Duodenal mucosa (tissue), 2 donors: ENCODE measurements around the gene MRPS22.

ENCODE experiments used
- H3K27ac ChIP-seq: one replicate; pipeline ENCODE4 v1.7.0; 2013; ENCODE audit warnings: low read depth, low read length
- H3K27me3 ChIP-seq, 2 donors: one replicate each; pipeline ENCODE4 v1.7.0; 2013; ENCODE audit warnings: low read length in 2 of 2, control low read depth in 1 of 2; ENCODE audit not compliant: insufficient read depth in 2 of 2, control insufficient read depth in 1 of 2
- H3K36me3 ChIP-seq, 2 donors: one replicate each; pipeline ENCODE4 v1.7.0; 2013; ENCODE audit warnings: low read length in 2 of 2, control low read depth in 1 of 2; ENCODE audit not compliant: insufficient read depth in 2 of 2, control insufficient read depth in 1 of 2
- H3K4me1 ChIP-seq, 2 donors: one replicate each; pipeline ENCODE4 v1.7.0; 2013; ENCODE audit warnings: low read length in 2 of 2, control low read depth in 1 of 2; ENCODE audit not compliant: insufficient read depth in 2 of 2, control insufficient read depth in 1 of 2
- H3K4me3 ChIP-seq, 2 donors: one replicate each; pipeline ENCODE4 v1.7.0; 2013; ENCODE audit warnings: low read length in 2 of 2, low read depth in 1 of 2
- H3K9ac ChIP-seq, 2 donors: one replicate each; pipeline ENCODE4 v1.7.0; 2013; ENCODE audit warnings: low read length in 2 of 2, low read depth in 1 of 2
- H3K9me3 ChIP-seq, 2 donors: one replicate each; pipeline ENCODE4 v1.7.0; 2013; ENCODE audit warnings: low read length in 2 of 2, control low read depth in 1 of 2; ENCODE audit not compliant: control insufficient read depth in 1 of 2

The MRPS22 gene

GRCh38 chr3:139311557-139311956 lies 32.3 kb upstream of the MRPS22 start:
- Histone ChIP-seq H3K36me3 (no peaks in the 10 kb centered on the region), H3K27ac (no peak overlapping the region), H3K4me1 (no peaks in the 10 kb centered on the region), H3K9me3 (no peaks in the 10 kb centered on the region), H3K9ac (no peak overlapping the region), H3K27me3 (no peaks in the 10 kb centered on the region), H3K4me3 (no peak overlapping the region)

GRCh38 chr3:139312416-139312815 lies 31.4 kb upstream of the MRPS22 start:
- H3K9me3 ChIP-seq, result no peaks in the 10 kb centered on the region
- no peaks in the 10 kb centered on the region for H3K27me3 ChIP-seq
- no peak overlapping the region for H3K27ac ChIP-seq
- no peaks in the 10 kb centered on the region for H3K4me1 ChIP-seq
- H3K4me3 ChIP-seq, result no peak overlapping the region
- no peaks in the 10 kb centered on the region for H3K36me3 ChIP-seq
- H3K9ac ChIP-seq, result no peak overlapping the region

GRCh38 chr3:139312959-139313358 lies 30.9 kb upstream of the MRPS22 start:
- H3K4me1 ChIP-seq, result no peaks in the 10 kb centered on the region
- no peak overlapping the region for H3K4me3 ChIP-seq
- no peaks in the 10 kb centered on the region for H3K9me3 ChIP-seq
- no peaks in the 10 kb centered on the region for H3K36me3 ChIP-seq
- no peak overlapping the region for H3K27ac ChIP-seq
- H3K9ac ChIP-seq, result no peak overlapping the region
- no peaks in the 10 kb centered on the region for H3K27me3 ChIP-seq

GRCh38 chr3:139313921-139314320 lies 29.9 kb upstream of the MRPS22 start:
- Histone ChIP-seq H3K9me3 (no peaks in the 10 kb centered on the region), H3K4me3 (no peak overlapping the region), H3K36me3 (no peaks in the 10 kb centered on the region)

DNA sequence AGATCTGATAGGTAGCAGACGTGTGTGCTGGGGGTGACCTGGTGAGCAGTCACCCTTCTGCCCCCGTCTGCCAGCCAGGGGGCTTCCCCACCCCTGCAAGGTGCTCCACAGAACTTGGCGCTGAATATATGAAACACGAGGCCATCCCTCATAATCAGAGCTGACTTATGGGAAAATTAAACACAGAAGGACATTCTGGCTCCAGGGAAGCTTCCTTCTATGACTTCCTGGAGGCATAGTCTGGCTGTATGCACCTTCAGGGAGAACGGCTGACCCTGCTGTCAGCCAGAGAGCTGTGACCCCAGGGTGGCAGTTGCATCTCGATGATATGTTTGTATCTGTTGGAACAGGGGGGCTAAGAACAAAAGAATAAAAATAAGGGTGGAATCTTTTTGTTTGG lies 26.6 kb upstream of the MRPS22 start:
- Histone ChIP-seq H3K27ac (no peak overlapping the region), H3K9me3 (no peaks in the 10 kb centered on the region), H3K9ac (no peak overlapping the region), H3K36me3 (no peaks in the 10 kb centered on the region), H3K27me3 (peaks cover 0 to 4% of the 10 kb centered on the region in 2 donors), H3K4me3 (no peak overlapping the region), H3K4me1 (no peaks in the 10 kb centered on the region)

More at GRCh38 chr3:139313921-139314320, 29.9 kb upstream of the MRPS22 start:
- Histone ChIP-seq H3K4me1 (no peaks in the 10 kb centered on the region), H3K27me3 (no peaks in the 10 kb centered on the region), H3K9ac (no peak overlapping the region), H3K27ac (no peak overlapping the region)

GRCh38 chr3:139317660-139318430 lies 26.0 kb upstream of the MRPS22 start:
- Histone ChIP-seq H3K4me3 (no peak overlapping the region), H3K36me3 (no peaks in the 10 kb centered on the region), H3K9me3 (no peaks in the 10 kb centered on the region), H3K27ac (no peak overlapping the region), H3K9ac (no peak overlapping the region), H3K4me1 (no peaks in the 10 kb centered on the region), H3K27me3 (peaks cover 0 to 4% of the 10 kb centered on the region in 2 donors)

GRCh38 chr3:139318431-139318816 lies 25.4 kb upstream of the MRPS22 start:
- no peaks in the 10 kb centered on the region for H3K9me3 ChIP-seq
- H3K4me1 ChIP-seq, result no peaks in the 10 kb centered on the region
- H3K27ac ChIP-seq, result no peak overlapping the region
- H3K36me3 ChIP-seq, result no peaks in the 10 kb centered on the region
- H3K9ac ChIP-seq, result no peak overlapping the region
- H3K4me3 ChIP-seq, result no peak overlapping the region
- peaks cover 0 to 4% of the 10 kb centered on the region in 2 donors for H3K27me3 ChIP-seq

- Histone ChIP-seq H3K36me3 (no peaks in the 10 kb centered on the region), H3K27me3 (peaks cover 0 to 4% of the 10 kb centered on the region in 2 donors), H3K9ac (no peak overlapping the region), H3K4me1 (no peaks in the 10 kb centered on the region), H3K27ac (no peak overlapping the region), H3K9me3 (no peaks in the 10 kb centered on the region), H3K4me3 (no peak overlapping the region)
Measured at GRCh38 chr3:139318826-139319225, 25.0 kb upstream of the MRPS22 start.

DNA sequence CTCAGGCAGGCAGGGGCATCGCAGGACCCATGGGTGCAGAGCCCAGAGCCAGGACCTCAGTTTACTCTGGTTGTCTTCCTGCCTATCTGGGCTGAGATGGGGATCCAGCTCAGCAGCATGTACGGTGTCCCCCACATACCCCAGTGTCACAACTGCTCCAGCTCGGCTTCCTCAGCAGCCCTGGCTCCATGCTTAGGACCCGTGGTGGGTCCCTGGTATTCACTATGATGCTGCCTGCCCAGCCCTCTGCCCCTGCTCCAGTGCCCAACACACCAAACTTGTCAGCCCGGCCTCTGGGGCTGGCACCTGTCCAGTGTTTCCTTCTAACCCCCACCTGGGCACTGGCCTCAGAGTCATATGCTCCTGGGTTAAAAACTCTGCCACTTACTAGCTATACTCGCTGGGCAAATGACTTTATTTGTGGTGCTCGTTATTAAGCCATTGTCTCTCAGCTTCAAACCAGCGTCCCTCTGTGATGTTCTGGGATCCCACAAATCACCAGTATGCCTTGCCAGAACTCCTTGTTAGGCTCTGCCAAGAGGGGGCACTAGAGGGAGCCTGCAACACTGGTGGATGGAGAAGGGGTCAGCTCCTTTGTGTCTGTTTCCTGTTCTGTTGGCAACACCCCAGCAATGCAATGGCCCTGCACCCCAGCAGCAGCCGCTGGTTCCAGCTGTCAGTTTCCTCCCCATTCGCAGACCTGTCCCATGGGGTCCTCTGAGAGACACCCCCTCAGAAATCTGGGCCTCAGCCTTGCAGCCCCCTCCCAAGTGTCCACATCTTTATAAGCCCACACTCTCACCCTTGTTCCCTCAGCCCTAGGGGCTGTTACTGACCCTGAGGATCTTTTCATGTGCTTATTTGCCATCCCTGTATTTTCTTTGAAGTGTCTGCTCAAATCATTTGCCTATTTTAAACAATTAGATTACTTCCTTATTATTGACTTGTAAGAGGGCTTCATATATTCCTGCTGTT lies 24.1 kb upstream of the MRPS22 start:
- H3K27ac ChIP-seq, result no peak overlapping the region

More for the DNA sequence above, 24.1 kb upstream of the MRPS22 start:
- Histone ChIP-seq H3K9ac (no peak overlapping the region), H3K4me1 (no peaks in the 10 kb centered on the region), H3K27me3 (peaks cover 0 to 4% of the 10 kb centered on the region in 2 donors), H3K9me3 (no peaks in the 10 kb centered on the region), H3K4me3 (no peak overlapping the region), H3K36me3 (no peaks in the 10 kb centered on the region)
